Hematopoietic multipotent progenitor cell treated with erythropoietin and hydrocortisone succinate and interleukin-3 and kit ligand, for 4 days (in vitro differentiated cells): ENCODE results near the gene DNAJB8.

ENCODE experiments used
- DNase-seq: peaks from one replicate; pipeline ENCODE4 v3.0.0-alpha.2; 2015

The DNAJB8 gene

GRCh38 chr3:128424508-128425069 is 42.1 kb downstream of the DNAJB8 start:
- DNase-seq = no peak

- peak; percentile 60 for DNase-seq
These were observed 43.1 kb downstream of the DNAJB8 start for GRCh38 chr3:128423525-128424147.

- no peak for DNase-seq
These were observed 43.7 kb downstream of the DNAJB8 start for GRCh38 chr3:128422762-128423524.

GRCh38 chr3:128421966-128422365 is 44.7 kb downstream of the DNAJB8 start:
- DNase-seq = no peak

GRCh38 chr3:128421439-128421836 is 45.3 kb downstream of the DNAJB8 start:
- no peak for DNase-seq

GRCh38 chr3:128420720-128421438 is 45.8 kb downstream of the DNAJB8 start:
- DNase-seq = no peak

- no peak for DNase-seq
These were observed 46.4 kb downstream of the DNAJB8 start for GRCh38 chr3:128420289-128420688.

GRCh38 chr3:128419311-128419710 is 47.4 kb downstream of the DNAJB8 start:
- no peak for DNase-seq

GRCh38 chr3:128418900-128419299 is 47.8 kb downstream of the DNAJB8 start:
- no peak for DNase-seq

- peak; percentile 69 for DNase-seq
These were observed 50.0 kb downstream of the DNAJB8 start for GRCh38 chr3:128416578-128417211.

GRCh38 chr3:128415773-128416577 is 50.7 kb downstream of the DNAJB8 start:
- DNase-seq = peak; percentile 89

- DNase-seq = peak; percentile 82
These were observed 51.4 kb downstream of the DNAJB8 start for GRCh38 chr3:128415200-128415772.

- DNase-seq = no peak
These were observed 53.1 kb downstream of the DNAJB8 start for GRCh38 chr3:128413413-128414205.

- no peak for DNase-seq
These were observed 53.7 kb downstream of the DNAJB8 start for GRCh38 chr3:128413003-128413370.
